HepG2 (cell line): ENCODE results near the gene AJUBA. TPM values are rescaled to one million over a fixed set of nuclear protein-coding genes. Genes with fewer than 3 reads are reported as not detected.

ENCODE experiments used
- ARNT ChIP-seq: fragments of 450-650 bp; IDR thresholded peaks from 2 replicates; pipeline ENCODE4 v1.6.1; 2017
- CENPX ChIP-seq: sonication (generic); formaldehyde crosslinking; IDR thresholded peaks from 2 replicates; pipeline ENCODE4 v1.9.0; 2021; ENCODE audit warnings: mild to moderate bottlenecking, missing genetic modification reagents, moderate library complexity
- DDIT3 ChIP-seq: sonication (generic); formaldehyde crosslinking; IDR thresholded peaks from 2 replicates; pipeline ENCODE4 v1.4.0; 2020; ENCODE audit warnings: mild to moderate bottlenecking, missing genetic modification reagents
- GTF3A ChIP-seq: sonication (generic); formaldehyde crosslinking; conservative IDR thresholded peaks from 2 replicates; pipeline ENCODE4 v1.4.0; 2020; ENCODE audit warnings: mild to moderate bottlenecking, missing genetic modification reagents
- HMGXB3 ChIP-seq: sonication (generic); formaldehyde crosslinking; IDR thresholded peaks from 2 replicates; pipeline ENCODE4 v1.4.0; 2020; ENCODE audit warnings: missing genetic modification reagents, borderline replicate concordance
- NFYC ChIP-seq: IDR thresholded peaks from 2 replicates; pipeline ENCODE4 v1.6.1; 2016; ENCODE audit warnings: missing genetic modification reagents, missing compliant biosample characterization
- PLRG1 ChIP-seq: fragments of 450-650 bp; conservative IDR thresholded peaks from 2 replicates; pipeline ENCODE4 v1.6.1; 2016
- ZBTB38 ChIP-seq: sonication (generic); formaldehyde crosslinking; IDR thresholded peaks from 2 replicates; pipeline ENCODE4 v1.5.1; 2020; ENCODE audit warnings: mild to moderate bottlenecking, missing genetic modification reagents
- ZHX2 ChIP-seq, 2 experiments: sonication (generic) in 1 of 2; formaldehyde crosslinking in 1 of 2; IDR thresholded peaks; 2 replicates each; pipeline versions ENCODE4 v1.6.1 to v1.9.0; 2014 to 2022; ENCODE audit warnings: antibody characterized with exemption in 1 of 2, borderline replicate concordance in 1 of 2, inconsistent platforms in 1 of 2, low read depth in 1 of 2, missing genetic modification reagents in 1 of 2
- ZNF235 ChIP-seq: sonication (generic); formaldehyde crosslinking; IDR thresholded peaks from 2 replicates; pipeline ENCODE4 v1.8.1; 2023; ENCODE audit warnings: mild to moderate bottlenecking, missing genetic modification reagents, borderline replicate concordance
- ZNF557 ChIP-seq: sonication (generic); formaldehyde crosslinking; IDR thresholded peaks from 2 replicates; pipeline ENCODE4 v1.4.0; 2020; ENCODE audit warnings: missing genetic modification reagents
- ZNF597 ChIP-seq: sonication (generic); formaldehyde crosslinking; IDR thresholded peaks from 2 replicates; pipeline ENCODE4 v1.5.0; 2020; ENCODE audit warnings: missing genetic modification reagents
- ZNF607 ChIP-seq: sonication (generic); formaldehyde crosslinking; IDR thresholded peaks from 2 replicates; pipeline ENCODE4 v1.5.1; 2020; ENCODE audit warnings: missing genetic modification reagents, mild to moderate bottlenecking, borderline replicate concordance
- ZNF615 ChIP-seq: sonication (generic); formaldehyde crosslinking; IDR thresholded peaks from 2 replicates; pipeline ENCODE4 v1.5.0; 2020; ENCODE audit warnings: mild to moderate bottlenecking, missing genetic modification reagents, borderline replicate concordance
- ZNF704 ChIP-seq: sonication (generic); formaldehyde crosslinking; IDR thresholded peaks from 2 replicates; pipeline ENCODE4 v1.8.1; 2023; ENCODE audit warnings: mild to moderate bottlenecking, inconsistent platforms, moderate library complexity, missing genetic modification reagents, borderline replicate concordance
- polyA plus RNA-seq, 8 experiments: library from polyadenylated mRNA; depleted of rRNA in 3 of 8; stranded (reverse) in 7 of 8; unstranded in 1 of 8; fragments of >200 nt; fragmentation: Illumina TruSeq in 4 of 8; extraction: Trizol in 4 of 8; gene quantifications; 2 replicates each; pipeline versions ENCODE4 v1.2.1 to v1.2.3, GENCODE V29; 2011 to 2016; ENCODE audit warnings: low read depth in 4 of 8, missing spikeins in 1 of 8, mixed read lengths in 1 of 8; ENCODE audit not compliant: insufficient read depth in 1 of 8
- total RNA-seq, 5 experiments: library from RNA; depleted of rRNA; stranded (reverse); fragments of >200 nt; fragmentation: Illumina TruSeq; extraction: Trizol; gene quantifications; 2 replicates each; pipeline ENCODE4 v1.2.3, GENCODE V29; 2016; ENCODE audit warnings: low read depth in 1 of 5

Gene AJUBA
- total and polyA plus RNA-seq, 2 of the 13 experiments (the other 11 are each of a cell fraction or from before 2014, with no cell fraction given) = 157 to 241 TPM

- peak; percentile 96 for TF ChIP-seq ZHX2 (IDR thresholded peaks at IDR 0.05; ENCODE audit: low read depth)
- TF ChIP-seq ZHX2 (CRISPR knock-in tag; IDR thresholded peaks at IDR 0.05; ENCODE audit: borderline replicate concordance) = peak; percentile 95; the same call in 1 of the 2 replicates
- TF ChIP-seq ZNF235 (CRISPR knock-in tag) = peak; percentile 80; the same call in 1 of the 2 replicates
- peak; percentile 99 for TF ChIP-seq HMGXB3 (CRISPR knock-in tag)
- TF ChIP-seq ZNF607 = peak; percentile 94
- peak; percentile 98 for TF ChIP-seq ZNF704
- no peak for TF ChIP-seq PLRG1
- TF ChIP-seq ZNF557 (CRISPR knock-in tag) = peak; percentile 95
- TF ChIP-seq GTF3A (CRISPR knock-in tag) = peak; percentile 97
- peak; percentile 100 for TF ChIP-seq ZNF597
- peak; percentile 91 for TF ChIP-seq ZBTB38 (CRISPR knock-in tag)
- peak; percentile 53; the same call in 1 of the 2 replicates for TF ChIP-seq DDIT3 (CRISPR knock-in tag)
- TF ChIP-seq NFYC (CRISPR knock-in tag) = peak; percentile 95
- TF ChIP-seq CENPX (CRISPR knock-in tag) = no peak
- TF ChIP-seq ZNF615 = peak; percentile 79; the same call in 1 of the 2 replicates
- TF ChIP-seq ARNT = no peak
These were observed 53.0 kb downstream of the AJUBA start, which contains the start of gene PRMT5 (continued) for GRCh38 chr14:22929104-22929960.
